GM19463 (cell line): ENCODE measurements around the gene ENTR1.
A peak's percentile ranks its signal among the peaks of the same experiment; 100 is the strongest.
"Not testable (repeated sequence)": the region's sequence is repeated elsewhere in the genome, so short reads cannot be mapped to it uniquely, and the experiment has no call there.

Source experiments
- ATAC-seq: cut with Tn5 transposase; IDR thresholded peaks from one replicate; pipeline ENCODE4 v1.9.1; 2021; ENCODE audit warnings: mild to moderate bottlenecking, moderate library complexity; ENCODE audit not compliant: unreplicated experiment

ENTR1 gene

GRCh38 chr9:136421791-136422190, 11.4 kb upstream of the ENTR1 start:
- ATAC-seq = no peak

GRCh38 chr9:136419092-136419420, 8.6 kb upstream of the ENTR1 start:
- ATAC-seq = no peak

DNA sequence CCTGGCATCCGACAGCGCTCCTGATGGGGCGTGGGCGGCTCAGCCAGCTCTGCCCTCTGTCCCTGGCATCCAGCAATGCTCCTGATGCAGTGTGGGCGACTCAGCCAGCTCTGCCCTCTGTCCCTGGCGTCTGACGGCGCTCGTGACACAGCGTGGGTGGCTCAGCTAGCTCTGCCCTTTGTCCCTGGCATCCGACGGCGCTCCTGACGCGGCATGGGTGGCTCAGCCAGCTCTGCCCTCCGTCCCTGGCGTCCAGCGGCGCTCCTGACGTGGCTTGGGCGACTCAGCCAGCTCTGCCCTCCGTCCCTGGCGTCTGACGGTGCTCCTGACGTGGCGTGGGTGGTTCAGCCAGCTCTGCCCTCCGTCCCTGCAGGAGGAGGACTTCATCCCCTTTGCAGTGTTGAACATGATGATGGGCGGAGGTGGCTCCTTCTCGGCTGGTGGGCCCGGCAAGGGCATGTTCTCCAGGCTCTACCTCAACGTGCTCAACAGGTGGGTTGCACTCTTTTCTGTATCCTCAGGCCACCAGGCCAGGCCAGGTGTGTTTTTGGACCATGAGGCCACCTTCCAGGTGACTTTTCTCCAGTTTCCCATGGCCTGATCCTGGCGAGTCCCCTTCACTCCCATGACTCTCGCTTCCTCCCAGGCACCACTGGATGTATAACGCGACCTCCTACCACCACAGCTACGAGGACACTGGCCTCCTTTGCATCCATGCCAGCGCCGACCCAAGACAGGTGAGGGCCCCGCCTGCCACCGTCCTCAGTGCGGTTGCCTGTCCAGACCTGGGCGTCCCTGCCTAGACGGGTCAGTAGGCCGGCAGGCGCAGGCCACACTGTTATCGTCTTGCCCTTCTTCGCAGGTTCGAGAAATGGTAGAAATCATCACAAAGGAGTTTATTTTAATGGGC, 8.0 kb upstream of the ENTR1 start:
- ATAC-seq = no peak

GRCh38 chr9:136416914-136417313, 6.5 kb upstream of the ENTR1 start:
- no peak for ATAC-seq

DNA sequence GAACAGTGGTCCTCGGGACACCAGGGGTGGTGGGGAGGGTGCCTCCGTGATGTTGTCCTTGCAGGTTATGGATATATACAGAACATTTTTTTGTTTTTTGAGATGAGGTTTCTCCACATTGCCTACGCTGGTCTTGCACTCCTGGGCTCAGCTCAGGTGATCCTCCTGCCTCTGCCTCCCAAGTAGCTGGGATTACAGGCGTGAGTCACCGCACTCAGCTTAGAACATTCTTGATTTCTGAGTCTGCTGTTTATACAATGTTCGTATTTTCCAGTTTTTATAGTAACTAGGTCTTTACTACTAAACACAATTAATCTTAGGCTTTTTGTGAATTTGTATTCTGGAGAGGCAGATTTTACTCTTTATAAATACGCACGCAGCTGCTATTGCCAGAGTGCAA, 6.0 kb upstream of the ENTR1 start:
- ATAC-seq = no peak

DNA sequence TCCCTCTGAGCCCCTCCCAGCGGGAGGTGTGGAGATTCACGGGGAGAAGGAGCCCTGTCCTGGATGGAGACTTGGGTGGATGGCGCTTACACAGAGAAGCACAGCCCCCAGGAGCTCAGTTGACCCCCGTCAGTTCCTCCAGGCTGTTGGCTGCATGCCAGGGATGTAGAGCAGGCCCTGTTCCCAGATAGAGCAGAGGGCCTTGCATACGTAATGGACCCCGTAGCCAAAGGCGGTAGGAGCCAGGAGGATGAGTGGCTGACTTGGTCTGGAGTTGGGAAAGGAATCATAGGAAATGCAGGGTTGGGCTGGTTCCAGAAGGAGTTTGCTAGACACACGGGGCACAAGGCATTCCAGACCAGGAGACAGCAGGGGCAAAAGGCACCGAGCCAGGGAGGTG, 2.5 kb upstream of the ENTR1 start:
- ATAC-seq = no peak

GRCh38 chr9:136411378-136411777, 964 bp upstream of the ENTR1 start:
- no peak for ATAC-seq

- peak; percentile 26 for ATAC-seq
Observed at GRCh38 chr9:136409557-136410455, 608 bp downstream of the ENTR1 start.

DNA sequence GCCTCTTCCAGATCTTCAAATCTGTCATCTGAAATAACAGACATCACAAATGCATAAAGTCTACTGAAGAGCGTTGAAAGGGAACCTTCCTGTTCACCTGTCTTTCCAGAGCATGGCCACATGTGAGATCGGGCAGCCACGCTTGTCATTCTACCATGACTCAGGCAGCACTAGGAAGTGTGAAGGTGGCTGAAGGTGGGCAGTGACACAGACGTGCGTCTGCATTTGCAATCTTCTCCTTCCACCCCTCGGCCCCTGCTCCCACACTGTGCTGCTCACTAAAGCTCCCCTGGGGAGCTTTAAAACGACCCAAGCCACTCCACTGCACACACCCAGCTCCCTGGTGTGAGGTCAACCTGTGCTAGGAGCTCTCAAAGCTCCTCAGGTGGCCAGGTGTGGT, 2.5 kb downstream of the ENTR1 start:
- no peak for ATAC-seq

GRCh38 chr9:136407061-136407460, 3.4 kb downstream of the ENTR1 start:
- ATAC-seq = not testable (repeated sequence)

DNA sequence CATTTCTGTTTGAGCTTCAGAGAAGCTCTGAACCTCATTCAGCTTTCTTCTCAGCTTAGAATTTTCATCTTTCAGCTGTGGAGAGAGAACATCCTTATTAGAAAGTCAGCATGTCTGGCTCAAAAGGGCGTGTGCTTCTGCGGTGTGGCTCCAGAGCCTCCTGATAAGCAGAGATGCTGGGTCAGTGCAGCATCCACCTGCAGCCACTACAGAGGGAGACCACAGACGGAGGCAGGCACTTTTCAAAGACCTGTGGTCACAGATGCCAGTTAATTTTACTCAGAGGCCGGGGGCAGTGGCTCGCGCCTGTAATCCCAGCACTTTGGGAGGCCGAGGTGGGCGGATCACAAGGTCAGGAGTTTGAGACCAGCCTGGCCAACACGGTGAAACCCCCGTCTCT, 4.5 kb downstream of the ENTR1 start:
- not testable (repeated sequence) for ATAC-seq

- ATAC-seq = no peak
Observed at GRCh38 chr9:136405481-136405880, 4.9 kb downstream of the ENTR1 start.

- ATAC-seq = no peak
Observed at GRCh38 chr9:136404801-136405136, 5.6 kb downstream of the ENTR1 start.

DNA sequence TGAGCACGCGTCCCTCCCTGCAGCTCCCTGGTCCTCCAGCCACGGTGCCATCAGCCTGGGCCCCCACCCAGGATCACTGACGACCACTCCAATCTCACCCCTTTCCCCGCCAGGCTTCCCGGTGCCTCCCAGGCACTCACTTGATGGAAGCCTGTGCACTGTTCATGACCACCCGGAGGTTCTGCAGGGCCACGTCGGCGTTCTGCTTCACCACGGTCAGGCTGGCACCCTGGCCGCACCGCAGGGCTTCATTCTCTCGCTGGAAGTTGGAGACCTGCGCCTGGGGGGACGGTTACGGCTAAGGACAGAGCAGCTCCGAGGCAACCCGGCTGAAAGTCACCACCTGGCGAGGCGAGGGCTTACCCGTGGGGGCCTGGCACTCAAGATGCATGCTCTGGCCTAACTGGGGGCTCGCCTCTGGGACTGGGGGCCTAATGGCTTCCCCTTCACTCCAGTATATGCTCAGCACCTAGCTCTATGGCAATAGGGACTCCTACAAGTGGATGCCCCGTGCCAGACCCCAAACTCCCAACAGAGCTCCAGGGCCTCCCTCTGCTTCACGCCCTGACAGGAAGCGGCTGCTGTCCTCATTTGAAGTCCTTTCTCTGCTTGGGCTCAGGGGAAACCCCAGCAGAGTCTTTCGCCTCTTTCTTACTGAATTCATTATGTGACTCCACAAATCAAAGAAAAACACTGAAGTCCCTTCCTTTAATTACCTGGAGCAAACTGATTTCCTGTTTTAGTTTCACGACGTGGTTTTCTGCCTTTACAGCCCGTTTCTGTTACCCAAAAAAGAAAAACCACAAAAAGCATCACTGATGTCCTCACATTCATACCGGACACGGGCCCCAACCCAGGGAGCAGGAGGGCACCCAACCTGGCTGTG, 6.3 kb downstream of the ENTR1 start:
- no peak for ATAC-seq

- ATAC-seq = no peak
Observed at GRCh38 chr9:136403538-136403914, 6.9 kb downstream of the ENTR1 start.

- no peak for ATAC-seq
Observed at GRCh38 chr9:136402067-136402466, 8.3 kb downstream of the ENTR1 start.

DNA sequence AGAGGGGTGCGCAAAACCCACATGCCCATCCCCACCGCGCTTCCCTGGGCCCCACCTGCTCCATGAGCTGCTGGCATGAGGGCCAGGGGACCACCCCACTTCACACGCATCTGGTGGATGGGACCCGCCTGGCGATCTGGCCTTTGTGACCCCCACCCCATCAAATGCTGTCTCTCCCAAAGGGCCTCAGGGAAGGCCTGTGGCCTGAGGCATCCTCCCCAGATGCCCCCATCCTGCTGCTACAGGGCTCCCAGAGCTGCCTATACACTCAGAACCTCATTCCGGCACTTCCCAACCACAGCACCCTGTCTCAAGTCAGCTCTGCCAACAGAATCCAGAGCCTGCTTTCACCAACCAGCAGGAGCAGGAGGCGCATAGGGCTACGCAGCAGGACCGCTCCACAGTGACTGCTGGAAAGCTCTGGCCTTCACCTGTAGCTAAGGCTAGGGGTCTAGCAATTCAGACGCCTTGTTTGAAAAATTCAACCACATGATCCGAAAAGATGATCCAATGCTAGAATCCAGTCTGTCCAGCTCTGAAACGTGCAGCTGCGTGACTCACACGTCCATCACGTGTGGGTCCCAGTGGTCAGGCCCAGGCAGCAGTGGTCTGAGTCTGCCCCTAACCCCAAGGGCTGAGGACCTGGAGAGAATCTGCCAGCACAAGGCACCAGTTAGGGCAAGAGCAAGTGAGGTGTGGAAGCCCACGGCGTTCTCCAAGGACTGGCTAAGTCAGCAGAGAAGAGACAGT, 9.1 kb downstream of the ENTR1 start:
- no peak for ATAC-seq

DNA sequence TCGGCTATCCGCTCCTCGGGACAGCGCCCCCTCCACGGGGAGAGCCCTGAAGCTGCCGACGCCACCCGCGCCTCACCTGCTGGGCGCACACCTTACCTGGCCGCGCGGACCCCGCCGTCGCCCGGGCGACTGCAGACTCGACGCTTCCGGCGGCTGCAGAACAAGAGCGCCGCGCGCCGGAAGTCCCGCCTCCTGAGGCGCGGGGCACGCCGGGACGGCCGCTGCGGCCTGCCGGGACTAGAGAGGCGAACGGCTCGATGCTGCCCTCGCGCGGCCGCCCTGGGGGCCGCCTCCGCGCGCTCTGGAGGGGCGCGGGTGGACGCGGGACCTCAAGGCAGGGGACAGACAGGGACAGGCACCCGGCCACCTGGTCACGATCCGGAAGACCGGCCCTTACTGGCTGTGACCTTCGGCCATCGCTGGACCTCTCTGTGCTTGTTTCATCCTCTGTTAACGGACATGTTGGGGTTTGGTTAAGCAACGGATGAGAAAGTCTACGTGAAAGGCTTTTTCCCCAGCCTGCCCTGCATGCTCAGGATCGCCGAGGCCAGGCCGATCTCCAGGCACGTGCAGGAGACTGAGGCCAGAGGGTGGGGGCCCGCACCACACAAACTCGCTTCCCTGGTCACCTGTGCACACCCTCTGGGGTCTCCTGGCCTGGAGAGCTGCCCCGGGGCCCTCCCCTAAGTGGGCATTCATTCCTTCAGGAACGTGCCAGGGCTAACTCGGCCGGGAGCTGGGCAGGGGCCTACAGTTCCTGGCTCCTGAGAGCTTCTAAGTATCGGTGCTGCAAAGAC, 10.2 kb downstream of the ENTR1 start, which contains the start of gene SNAPC4:
Gene SNAPC4 (minus strand): TSS at position 133 of the 797 bp plus-strand sequence. CDS start 1,742 bp downstream, outside the sequence.
- ATAC-seq = peak; percentile 69
